Measurements from ENCODE around the gene LEKR1.
"Not testable (repeated sequence)": the region's sequence is repeated elsewhere in the genome, so short reads cannot be mapped to it uniquely, and the experiment has no call there.

LEKR1 gene

DNA sequence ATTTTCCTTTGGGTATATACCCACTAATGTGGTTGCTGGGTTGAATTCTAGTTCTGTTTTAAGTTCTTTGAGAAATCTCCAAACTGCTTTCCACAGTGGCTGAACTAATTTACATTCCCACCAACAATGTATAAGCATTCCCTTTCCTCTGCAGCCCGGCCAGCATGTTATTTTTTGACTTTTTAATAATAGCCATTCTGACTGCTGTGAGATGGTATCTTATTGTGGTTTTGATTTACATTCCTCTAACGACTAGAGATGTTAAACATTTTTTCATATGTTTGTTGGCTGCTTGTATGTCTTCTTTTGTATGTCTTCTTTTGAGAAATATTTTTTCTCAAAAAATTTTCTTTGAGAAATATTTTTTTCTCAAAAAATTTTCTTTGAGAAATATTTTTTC, 84.7 kb downstream of the LEKR1 start:
- DNase-seq, result not testable (repeated sequence)

DNA sequence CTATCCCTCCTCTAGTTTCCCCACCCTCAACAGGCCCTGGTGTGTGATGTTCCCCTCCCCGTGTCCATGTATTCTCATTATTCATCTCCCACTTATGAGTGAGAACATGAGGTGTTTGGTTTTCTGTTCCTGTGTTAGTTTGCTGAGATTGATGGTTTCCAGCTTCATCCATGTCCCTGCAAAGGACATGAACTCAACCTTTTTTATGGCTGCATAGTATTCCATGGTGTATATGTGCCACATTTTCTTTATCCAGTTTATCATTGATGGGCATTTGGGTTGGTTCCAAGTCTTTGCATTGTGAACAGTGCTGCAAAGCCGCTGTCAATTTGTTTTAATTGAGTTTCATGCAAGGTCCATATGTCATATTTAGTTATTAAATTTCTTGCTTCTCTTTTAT, 88.1 kb downstream of the LEKR1 start:
- not testable (repeated sequence) for DNase-seq

DNA sequence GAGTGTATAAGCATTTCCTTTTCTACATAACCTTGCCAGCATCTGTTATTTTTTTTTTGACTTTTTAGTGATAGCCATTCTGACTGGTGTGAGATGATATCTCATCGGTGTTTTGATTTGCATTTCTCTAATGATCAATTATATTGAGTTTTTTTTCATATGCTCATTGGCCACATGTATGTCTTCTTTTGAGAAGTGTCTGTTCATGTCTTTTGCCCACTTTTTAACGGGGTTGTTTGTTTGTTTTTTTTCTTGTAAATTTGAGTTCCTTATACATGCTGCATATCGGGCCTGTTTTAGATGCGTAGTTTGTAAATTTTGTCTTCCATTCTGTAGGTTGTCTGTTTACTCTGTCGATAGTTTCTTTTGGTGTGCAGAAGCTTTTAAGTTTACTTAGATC, 89.2 kb downstream of the LEKR1 start:
- DNase-seq, result no peak

DNA sequence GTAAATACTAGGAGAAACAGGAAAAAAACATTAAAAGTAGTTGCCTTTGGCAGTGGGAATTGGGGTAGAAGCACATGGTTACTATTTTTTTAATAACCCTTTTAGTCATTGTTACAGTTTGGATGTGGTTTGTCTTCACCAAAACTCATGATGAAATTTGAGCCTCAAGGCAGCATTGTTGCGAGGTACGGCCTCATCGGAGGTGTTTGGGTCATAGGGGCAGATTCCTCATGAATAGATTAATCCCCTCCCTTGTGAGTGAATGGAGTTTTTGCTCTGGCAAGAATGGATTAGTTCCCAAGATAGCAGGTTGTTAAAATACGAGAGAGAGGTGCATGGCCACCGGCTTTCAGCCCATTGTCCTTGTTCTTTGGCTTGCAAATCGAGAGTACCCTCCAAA, 92.6 kb downstream of the LEKR1 start:
- no peak for DNase-seq

DNA sequence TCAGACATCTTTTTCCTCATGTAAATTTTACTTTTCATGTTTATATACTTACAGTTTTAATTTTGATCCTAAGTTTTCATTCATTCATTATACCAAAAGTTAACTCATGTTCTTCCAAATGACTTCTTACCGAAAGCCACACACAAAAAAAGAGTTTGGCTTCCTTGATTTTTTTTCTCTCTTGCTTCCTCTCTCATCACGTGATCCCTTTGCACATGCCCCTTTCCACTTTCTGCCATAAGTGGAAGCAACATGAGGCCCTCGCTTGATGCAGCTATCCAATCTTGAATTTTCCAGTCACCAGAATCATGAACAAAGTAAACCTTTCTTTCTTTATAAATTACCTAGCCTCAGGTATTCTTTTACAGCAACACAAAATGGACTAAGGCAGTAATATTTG, 93.7 kb downstream of the LEKR1 start:
- DNase-seq, result no peak

DNA sequence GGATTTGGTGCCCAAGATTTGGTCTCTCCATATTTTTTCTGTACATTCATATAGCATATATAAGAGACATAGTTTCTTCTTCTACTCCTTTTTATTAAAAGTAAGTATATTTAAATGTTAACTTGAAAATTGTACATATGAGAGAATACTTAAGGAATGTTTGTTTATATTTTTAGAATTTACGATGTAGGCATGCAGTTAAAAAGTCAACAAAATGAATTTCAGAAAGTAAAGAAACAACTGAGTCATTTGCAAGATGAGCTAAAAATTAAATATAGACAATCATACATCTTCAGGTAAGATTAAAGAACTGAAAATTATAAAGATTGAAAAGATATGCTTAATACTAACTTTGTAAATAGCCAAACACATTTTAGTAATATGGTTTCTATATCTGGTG, 94.2 kb downstream of the LEKR1 start:
- DNase-seq, result no peak

DNA sequence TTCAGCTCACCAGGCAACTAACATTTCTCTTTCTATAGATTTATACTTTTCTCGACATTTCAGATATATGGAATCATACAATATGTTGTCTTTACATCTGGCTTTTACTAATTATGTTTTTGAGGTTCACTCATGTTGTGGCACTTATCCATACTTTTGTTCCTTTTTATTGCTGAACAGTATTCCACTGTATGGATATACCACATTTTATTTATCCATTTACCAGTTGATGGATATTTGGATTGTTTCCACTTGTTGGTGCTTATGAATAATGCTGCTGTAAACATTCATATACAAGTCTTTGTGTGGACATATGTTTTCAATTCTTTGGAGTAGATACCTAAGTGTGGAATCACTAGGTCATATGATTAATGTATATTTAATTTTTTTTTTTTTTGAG, 97.2 kb downstream of the LEKR1 start:
- no peak for DNase-seq

DNA sequence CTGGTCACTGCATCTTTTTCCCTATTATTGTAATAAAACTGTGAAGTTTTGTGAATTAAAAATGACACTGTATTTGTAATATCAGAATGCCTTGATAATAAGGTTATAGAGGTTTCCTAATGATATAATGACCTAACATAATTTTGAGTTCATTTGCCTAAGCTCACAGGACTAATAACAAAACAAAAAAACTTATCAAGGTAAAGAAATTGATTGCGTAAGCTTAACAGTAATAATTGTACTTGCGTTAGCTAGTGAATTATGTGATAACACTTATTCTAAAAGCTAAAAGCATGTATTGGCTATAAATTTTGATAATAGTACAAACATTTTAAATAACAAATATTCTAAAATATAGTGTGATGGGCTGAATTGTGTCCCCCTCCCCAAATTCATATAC, 112.6 kb downstream of the LEKR1 start:
- no peak for DNase-seq

DNA sequence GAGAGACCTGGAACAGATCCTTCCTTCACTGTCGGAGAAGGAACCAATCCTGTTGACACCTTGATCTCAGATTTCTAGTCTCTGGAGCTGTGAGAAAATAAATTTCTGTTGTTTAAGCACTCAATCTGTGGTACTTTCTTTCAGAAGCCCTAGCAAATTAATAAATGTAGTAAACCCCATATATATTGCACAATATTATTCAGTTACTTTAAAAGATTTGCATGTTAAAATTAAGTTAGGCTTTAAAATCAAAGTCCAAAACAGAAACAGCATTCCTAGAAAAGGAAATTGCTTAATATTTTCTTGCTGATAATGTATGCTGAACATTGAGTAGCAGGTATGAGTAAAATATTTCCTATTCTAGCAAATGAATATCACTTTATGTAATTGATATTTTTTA, 113.2 kb downstream of the LEKR1 start:
- no peak for DNase-seq

DNA sequence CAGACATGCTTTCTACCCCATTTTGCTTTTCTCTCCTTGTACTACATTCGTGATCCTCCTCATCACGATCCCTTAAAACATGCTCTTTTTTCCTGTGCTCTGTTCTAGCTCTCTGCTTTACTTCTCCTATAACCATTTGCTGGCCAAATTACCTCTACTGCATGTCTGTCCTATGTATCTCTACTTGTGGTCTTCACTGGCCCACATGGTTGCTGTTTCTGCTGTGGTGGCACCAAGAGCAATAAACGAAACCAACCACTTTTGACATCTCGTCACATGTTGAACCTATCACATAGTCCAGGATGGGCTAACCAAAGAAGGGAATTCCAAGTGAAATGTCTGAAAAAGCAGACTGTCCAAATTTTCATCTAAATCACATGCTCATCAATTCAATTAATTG, 115.2 kb downstream of the LEKR1 start:
- no peak for DNase-seq

DNA sequence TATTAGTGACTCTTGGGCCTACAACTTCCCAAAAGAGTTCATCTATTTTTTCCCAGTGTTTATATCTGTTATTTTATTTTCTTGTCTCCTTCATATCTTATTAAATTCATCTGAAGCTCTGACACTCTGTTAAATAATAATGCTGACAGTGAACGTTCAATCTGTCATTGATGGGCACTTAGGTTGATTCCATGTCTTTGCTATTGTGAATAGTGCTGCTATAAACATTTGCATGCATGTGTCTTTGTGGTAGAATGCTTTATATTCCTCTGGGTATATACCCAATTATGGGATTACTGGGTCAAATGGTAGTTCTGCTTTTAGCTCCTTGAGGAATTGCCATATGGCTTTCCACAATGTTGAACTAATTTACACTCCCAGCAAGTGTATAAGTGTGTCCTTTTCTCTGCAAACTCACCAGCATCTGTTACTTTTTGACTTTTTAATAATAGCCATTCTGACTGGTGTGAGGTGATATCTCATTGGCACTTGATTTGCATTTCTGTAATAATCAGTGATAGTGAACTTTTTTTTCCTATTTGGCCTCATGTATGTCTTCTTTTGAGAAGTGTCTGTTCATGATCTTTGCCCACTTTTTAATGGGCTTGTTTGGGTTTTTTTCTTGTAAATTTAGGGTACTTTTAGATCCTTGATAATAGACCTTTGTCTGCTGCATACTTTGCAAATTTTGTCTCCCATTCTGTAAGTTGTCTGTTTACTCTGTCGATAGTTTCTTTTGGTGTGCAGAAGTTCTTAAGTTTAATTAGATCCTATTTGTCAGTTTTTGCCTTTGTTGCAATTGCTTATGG, 122.5 kb downstream of the LEKR1 start:
- no peak for DNase-seq

DNA sequence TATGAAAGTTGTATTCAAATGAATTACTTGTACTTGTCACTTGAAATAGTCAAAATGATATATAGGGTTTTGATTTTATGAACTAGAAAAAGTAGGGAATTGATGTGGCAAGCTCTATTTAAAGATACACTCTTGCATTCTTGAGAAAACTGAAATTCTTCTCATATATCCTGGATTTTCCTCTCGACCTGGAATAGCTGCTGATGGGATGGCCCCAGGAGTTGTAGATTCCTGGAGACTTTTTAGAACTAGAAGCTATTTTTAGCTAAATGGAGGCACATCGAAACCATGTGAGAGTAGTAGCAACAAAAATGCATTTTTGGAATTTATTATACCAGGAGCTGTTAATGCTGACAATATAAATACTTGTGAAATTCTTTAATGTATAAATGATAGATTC, 125.9 kb downstream of the LEKR1 start:
- DNase-seq, result no peak

DNA sequence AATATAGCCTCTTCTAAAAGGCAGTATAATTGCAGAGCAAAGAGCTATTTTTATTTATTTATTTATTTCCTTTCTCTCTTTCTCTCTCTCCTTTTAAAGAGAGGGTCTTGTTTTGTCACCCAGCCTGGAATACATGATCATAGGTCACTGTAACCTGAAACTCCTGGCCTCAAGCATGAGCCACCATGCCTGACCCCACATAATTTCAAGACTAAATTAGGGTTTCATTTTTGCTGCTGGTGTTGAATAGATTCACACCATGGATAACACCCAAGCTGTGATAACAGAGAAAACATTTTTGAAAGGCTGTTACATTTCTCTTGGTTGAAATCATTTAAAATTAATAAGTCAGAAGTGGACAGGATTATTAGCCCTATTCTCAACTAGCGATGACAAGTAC, 131.6 kb downstream of the LEKR1 start:
- DNase-seq, result no peak

DNA sequence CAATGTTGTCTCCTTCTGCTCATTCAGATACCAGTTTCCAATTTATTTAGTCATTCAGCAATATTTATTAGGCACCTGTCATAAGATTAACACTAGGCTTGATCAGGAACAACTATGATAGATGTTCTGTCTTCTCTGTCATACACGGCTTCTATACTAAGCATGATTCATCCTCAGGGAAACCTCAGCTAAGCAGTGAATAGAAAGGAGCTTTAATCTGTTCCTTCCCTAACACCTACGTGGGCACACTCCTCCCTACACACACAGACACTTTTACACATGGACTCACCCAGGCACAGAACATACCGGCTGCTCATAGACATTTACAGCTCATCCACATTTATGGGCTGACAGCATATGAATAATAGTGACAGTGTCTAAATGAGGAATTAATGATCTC, 136.9 kb downstream of the LEKR1 start:
- no peak for DNase-seq

DNA sequence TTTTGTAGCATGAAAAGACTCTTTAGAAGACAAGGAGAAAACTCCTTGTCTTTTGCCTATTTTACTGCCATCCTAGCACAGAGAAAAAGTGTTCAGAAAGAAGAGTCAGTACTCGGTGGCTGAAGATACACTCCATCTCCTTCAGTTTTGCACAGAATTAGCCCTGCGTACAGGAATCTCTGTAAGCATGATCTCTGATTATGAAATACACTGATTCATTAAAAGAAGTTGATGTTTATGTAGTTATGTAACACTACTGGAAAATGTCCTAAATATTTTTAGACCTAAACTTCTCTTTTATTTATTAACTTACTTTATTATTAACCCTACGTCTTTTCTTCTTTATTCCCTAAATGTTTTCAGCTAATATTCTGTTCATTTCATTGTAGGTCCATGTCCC, 138.4 kb downstream of the LEKR1 start:
- DNase-seq, result no peak

DNA sequence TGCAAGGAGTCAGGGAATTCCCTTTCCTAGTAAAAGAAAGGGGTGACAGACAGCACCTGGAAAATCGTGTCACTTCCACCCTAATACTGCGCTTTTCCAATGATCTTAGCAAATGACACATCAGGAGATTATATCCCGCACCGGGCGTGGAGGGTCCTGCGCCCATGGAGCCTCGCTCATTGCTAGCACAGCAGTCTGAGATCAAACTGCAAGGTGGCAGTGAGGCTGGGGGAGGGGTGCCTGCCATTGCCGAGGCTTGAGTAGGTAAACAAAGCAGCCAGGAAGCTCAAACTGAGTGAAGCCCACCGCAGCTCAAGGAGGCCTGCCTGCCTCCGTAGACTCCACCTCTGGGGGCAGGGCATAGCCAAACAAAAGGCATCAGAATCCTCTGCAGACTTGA, 140.2 kb downstream of the LEKR1 start:
- not testable (repeated sequence) for DNase-seq

DNA sequence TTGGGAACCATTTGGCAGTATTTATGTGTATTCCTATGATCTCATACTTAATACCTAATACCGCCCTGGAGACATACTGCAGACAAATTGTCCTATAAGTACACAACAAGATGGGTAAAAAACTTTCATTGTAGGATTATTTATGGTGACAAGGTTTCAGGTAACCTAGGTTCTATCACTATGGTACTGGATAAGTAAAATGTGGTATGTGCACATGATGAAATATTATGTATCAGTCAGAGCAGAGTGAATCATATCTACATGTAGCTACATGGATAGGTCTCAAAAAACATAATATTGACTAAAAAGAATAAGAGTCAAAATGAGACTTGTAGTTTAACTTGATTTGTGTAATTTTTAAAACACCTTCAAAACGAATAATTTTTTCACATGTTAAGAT, 147.8 kb downstream of the LEKR1 start:
- no peak for DNase-seq

DNA sequence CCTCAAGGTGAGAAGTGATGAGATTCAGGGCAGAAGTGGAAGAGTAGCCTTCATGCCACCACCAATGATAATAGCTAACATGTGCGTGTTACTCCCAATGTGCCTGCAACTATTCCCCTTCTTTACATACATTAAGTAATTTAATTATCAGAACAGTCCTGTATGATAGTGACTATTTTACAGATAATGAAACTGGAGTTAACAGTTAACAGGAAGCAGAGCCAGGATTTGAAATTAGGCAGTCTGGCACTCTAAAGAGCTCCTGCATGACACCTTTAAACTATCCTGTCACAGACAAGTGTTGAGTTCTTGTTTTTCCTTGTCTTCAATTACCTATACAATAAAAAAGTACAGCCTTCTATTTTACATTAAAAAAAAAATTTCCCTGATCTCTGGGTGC, 148.8 kb downstream of the LEKR1 start:
- DNase-seq, result no peak

DNA sequence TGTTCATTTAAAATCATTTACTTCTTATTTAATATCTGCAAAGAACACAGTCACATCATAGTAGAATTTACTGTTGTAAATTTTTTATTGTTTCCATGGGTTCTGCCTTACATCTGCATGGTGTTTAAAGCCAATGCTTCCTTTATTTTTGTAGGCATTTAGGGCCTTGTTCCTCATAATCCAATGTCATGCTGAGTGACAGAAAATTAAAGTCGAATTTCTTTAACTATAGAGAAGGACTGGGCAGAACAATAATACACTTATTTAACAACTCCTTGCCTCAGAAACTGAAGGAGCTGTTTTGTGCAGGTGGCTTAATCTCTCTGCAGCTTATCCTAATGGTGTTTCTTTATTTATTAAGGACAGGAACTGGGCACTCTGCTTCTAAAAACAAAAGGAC, 149.6 kb downstream of the LEKR1 start:
- DNase-seq, result no peak

DNA sequence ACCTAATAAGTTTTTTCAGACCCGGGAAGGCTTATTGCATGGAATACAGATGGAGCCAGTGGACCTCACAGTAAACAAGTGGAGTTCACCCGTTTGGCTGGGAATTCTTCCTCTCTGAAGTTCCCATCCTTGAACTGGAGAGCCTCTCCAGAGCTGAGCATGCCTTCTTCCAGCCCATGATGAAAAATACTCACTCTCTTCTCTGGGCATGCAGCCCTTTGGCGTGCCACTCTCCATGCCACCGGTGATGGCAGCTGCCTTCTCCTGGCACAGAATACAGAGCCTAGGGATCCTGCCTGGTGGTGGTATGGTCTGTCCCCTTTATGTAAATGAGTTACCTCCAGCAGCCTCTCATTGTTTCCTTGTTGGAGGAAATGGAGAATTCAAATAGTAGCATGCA, 150.8 kb downstream of the LEKR1 start:
- DNase-seq, result no peak

DNA sequence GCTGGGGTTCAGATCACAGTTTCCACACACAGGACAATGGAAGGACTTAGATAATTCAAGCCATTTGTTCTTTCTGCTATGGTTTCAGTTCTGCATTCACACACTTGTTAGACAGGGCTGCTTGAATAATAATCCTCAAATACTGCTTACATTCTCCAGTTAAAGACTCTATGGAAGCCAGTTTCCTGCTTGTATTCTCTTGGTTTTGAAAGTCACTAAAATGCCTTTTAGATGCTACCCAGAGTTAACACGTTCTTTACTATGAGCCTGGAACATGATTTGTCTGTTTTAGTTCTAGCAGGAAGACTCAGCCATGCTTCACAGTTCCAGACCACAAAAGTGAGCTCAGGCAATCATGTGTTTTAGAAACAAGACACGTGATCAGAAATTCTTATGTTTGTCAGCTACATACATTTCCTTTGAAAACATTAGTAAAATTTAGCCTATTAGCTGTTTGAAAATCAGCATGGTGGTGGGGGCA, 152.4 kb downstream of the LEKR1 start:
- DNase-seq, result no peak

DNA sequence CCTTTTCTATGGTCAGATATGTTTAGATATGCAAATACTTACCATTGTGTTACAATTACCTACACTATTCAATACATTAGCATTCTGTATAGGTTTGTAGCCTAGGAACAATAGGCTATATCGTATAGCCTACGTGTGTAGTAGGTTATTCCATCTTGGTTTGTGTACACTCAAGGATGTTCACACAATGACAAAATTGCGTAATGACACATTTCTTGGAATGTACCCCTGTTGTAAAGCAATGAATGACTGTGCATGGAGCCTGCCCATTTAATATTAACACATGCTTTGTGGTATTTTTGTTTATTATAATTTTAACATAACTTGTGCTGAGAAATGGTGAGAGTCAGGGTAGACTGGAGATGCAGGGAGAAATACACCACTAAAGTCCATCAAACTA, 154.9 kb downstream of the LEKR1 start:
- no peak for DNase-seq

DNA sequence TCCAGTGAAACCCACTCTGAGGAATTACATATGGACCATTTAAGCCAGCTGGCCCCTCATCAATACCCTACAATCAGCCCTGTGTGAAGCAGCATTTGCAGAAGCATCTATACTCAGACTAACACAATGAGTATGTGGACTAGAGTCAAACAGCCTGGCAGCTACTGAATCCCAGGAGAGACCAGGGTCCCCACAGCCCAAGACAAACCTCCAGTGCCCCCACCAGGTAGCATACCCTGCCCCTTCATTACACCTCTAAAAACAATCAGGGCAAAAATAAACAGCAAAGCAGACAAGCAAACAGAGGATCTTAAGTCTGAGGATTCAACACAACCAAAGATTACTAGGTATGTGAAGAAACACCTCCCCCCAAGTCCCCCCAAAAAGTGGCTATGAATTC, 157.4 kb downstream of the LEKR1 start:
- no peak for DNase-seq

DNA sequence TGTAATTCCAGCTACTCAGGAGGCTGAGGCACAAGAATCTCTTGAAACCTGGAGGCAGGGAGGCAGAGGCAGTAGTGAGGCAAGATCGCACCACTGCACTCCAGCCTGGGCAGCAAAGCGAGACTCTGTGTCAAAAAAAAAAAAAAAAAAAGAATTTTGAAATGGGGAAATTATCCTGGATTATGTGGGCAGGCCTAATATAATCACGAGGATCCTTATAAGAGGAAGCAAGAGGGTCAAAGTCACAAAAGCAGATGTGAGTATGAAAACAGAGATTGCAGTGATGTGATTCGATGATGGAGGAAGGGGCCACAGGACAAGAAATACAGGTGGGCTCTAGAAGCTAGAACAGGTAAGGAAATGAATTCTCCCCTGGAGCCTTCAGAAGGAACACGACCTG, 159.6 kb downstream of the LEKR1 start:
- DNase-seq, result no peak

DNA sequence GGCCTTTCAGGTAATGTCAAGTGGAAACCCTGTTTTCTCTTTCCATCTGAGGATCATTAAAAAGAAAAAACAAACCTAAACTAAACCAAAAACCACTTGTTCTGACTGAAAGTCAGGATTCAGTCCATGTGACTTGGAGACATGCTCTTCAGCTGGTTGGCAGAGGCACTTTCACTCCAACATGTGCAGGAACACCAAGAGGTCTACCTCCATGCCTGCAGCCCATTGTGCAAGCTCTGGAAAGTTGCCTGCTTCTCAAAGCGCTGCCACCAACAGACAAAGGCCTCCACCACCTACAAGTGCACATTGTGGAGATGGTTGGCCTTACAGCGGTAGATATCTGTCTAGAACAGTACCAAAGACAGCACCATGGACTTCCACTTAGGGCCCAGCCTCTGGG, 161.8 kb downstream of the LEKR1 start:
- no peak for DNase-seq

Measured in NCI-H2107 (cell line).